HG03039 (cell line): ENCODE measurements around the gene KLF16.

Source experiments
- ATAC-seq: cut with Tn5 transposase; IDR thresholded peaks from one replicate; pipeline ENCODE4 v1.9.1; 2021; ENCODE audit warnings: mild to moderate bottlenecking, moderate library complexity; ENCODE audit not compliant: unreplicated experiment

The KLF16 gene

GRCh38 chr19:1845125-1845515 lies 18.3 kb downstream of the KLF16 start:
- no peak for ATAC-seq

GRCh38 chr19:1844513-1845124 lies 18.8 kb downstream of the KLF16 start:
- no peak for ATAC-seq

GRCh38 chr19:1843646-1844394 lies 19.6 kb downstream of the KLF16 start:
- no peak for ATAC-seq

- no peak for ATAC-seq
Observed at GRCh38 chr19:1843116-1843515, 20.3 kb downstream of the KLF16 start.

- no peak for ATAC-seq
Observed at GRCh38 chr19:1841209-1841924, 22.0 kb downstream of the KLF16 start.

- no peak for ATAC-seq
Observed at GRCh38 chr19:1840541-1841115, 22.8 kb downstream of the KLF16 start.

GRCh38 chr19:1839658-1840540 lies 23.5 kb downstream of the KLF16 start:
- ATAC-seq = no peak

- no peak for ATAC-seq
Observed at GRCh38 chr19:1837625-1838105, 25.7 kb downstream of the KLF16 start.

GRCh38 chr19:1837222-1837565 lies 26.2 kb downstream of the KLF16 start:
- ATAC-seq = no peak

GRCh38 chr19:1836458-1837221 lies 26.7 kb downstream of the KLF16 start:
- no peak for ATAC-seq

- no peak for ATAC-seq
Observed at GRCh38 chr19:1833540-1833939, 29.8 kb downstream of the KLF16 start.

GRCh38 chr19:1832046-1832663 lies 31.2 kb downstream of the KLF16 start:
- no peak for ATAC-seq

GRCh38 chr19:1830978-1831377 lies 32.4 kb downstream of the KLF16 start:
- no peak for ATAC-seq

GRCh38 chr19:1830568-1830967 lies 32.8 kb downstream of the KLF16 start:
- no peak for ATAC-seq

GRCh38 chr19:1829958-1830357 lies 33.4 kb downstream of the KLF16 start:
- no peak for ATAC-seq

GRCh38 chr19:1828279-1829238 lies 34.8 kb downstream of the KLF16 start:
- ATAC-seq = no peak

GRCh38 chr19:1827566-1828278 lies 35.7 kb downstream of the KLF16 start:
- no peak for ATAC-seq
